ENCODE results near the gene OAT.

GRCh38 chr10:124415210-124415609 is 3.5 kb downstream of the OAT start:
- no peak for TF ChIP-seq JUN (IDR thresholded peaks at IDR 0.05)
- TF ChIP-seq, protein P1, sequence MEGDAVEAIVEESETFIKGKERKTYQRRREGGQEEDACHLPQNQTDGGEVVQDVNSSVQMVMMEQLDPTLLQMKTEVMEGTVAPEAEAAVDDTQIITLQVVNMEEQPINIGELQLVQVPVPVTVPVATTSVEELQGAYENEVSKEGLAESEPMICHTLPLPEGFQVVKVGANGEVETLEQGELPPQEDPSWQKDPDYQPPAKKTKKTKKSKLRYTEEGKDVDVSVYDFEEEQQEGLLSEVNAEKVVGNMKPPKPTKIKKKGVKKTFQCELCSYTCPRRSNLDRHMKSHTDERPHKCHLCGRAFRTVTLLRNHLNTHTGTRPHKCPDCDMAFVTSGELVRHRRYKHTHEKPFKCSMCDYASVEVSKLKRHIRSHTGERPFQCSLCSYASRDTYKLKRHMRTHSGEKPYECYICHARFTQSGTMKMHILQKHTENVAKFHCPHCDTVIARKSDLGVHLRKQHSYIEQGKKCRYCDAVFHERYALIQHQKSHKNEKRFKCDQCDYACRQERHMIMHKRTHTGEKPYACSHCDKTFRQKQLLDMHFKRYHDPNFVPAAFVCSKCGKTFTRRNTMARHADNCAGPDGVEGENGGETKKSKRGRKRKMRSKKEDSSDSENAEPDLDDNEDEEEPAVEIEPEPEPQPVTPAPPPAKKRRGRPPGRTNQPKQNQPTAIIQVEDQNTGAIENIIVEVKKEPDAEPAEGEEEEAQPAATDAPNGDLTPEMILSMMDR (IDR thresholded peaks at IDR 0.05) = no peak
- no peak for TF ChIP-seq CEBPB (IDR thresholded peaks at IDR 0.05)
- TF ChIP-seq EP300 (IDR thresholded peaks at IDR 0.05) = no peak
- no peak for TF ChIP-seq RNF2 (IDR thresholded peaks at IDR 0.05; ENCODE audit: borderline replicate concordance, low read depth)
- TF ChIP-seq USF2 (IDR thresholded peaks at IDR 0.05) = no peak
- no peak for TF ChIP-seq ELK1 (IDR thresholded peaks at IDR 0.05; ENCODE audit: low read depth, low read length)
- TF ChIP-seq FOSB (CRISPR knock-in tag; IDR thresholded peaks at IDR 0.05) = no peak
- TF ChIP-seq TP53 (CRISPR knock-in tag; IDR thresholded peaks at IDR 0.05) = no peak
- no peak for TF ChIP-seq CHD4 (IDR thresholded peaks at IDR 0.05; ENCODE audit: borderline replicate concordance)
- no peak for TF ChIP-seq SMC3 (IDR thresholded peaks at IDR 0.05)
- TF ChIP-seq CHD2 (IDR thresholded peaks at IDR 0.05; ENCODE audit: low read length, partially characterized antibody) = no peak
- no peak for TF ChIP-seq RAD21 (conservative IDR thresholded peaks at IDR 0.05 in 1 of 2, IDR thresholded peaks at IDR 0.05 in 1 of 2)

All from A549 (cell line).